Thoracic aorta endothelial cell (primary cell): ENCODE measurements around the gene PCDHB3. TPM values are rescaled to one million over a fixed set of nuclear protein-coding genes. Genes with fewer than 3 reads are reported as not detected.

Experiments used
- total RNA-seq: library from RNA; depleted of rRNA; stranded (reverse); fragments of >200 nt; gene quantifications from 2 replicates; pipeline ENCODE4 v1.2.3, GENCODE V29; 2012

Gene PCDHB3
- total RNA-seq, result 0.14 and 0.27 TPM in 2 replicates

DNA sequence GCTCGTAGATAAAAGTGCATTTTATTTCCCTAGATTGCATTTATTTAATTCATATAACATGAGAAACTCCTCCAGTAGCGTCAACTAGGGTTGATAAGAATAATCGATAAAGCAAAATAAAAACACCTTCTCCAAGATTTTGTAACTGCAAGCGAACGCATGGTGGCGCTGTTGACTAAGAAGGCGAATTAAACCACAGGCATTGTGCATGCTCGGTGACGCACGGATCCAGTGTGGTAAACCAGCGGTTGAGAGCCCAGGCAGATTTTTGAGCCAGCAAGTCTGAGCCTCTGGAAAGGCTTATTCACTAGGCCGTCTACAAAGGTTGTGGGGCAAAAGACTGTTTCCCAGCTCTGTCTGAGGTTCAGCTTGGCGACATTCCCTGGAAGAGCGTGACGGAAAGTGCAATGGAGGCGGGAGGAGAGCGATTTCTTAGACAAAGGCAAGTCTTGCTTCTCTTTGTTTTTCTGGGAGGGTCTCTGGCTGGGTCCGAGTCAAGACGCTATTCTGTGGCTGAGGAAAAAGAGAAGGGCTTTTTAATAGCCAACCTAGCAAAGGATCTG is at the start of gene PCDHB3:
Gene PCDHB3 (plus strand): TSS at position 231 of the 563 bp plus-strand sequence. CDS start 177 bp downstream, at position 408.

GRCh38 chr5:141050622-141051520 is 49.4 kb upstream of the PCDHB3 start, which contains the start of gene PCDHB1:
PCDHB1 (plus strand) TSS chr5:141051374; CDS start chr5:141051471, 97 bp downstream.

GRCh38 chr5:141094481-141095262 is 5.6 kb upstream of the PCDHB3 start, which contains the start of gene PCDHB2:
PCDHB2 (plus strand) TSS chr5:141094615; CDS start chr5:141094791, 176 bp downstream.

GRCh38 chr5:141121563-141121962 is 21.3 kb downstream of the PCDHB3 start, which contains the start of gene PCDHB4:
PCDHB4 (plus strand) TSS chr5:141121818; CDS start chr5:141121999, 181 bp downstream.

GRCh38 chr5:141135030-141135717 is 34.9 kb downstream of the PCDHB3 start, which contains the start of gene PCDHB5:
PCDHB5 (plus strand) TSS chr5:141135206; CDS start chr5:141135435, 229 bp downstream.

DNA sequence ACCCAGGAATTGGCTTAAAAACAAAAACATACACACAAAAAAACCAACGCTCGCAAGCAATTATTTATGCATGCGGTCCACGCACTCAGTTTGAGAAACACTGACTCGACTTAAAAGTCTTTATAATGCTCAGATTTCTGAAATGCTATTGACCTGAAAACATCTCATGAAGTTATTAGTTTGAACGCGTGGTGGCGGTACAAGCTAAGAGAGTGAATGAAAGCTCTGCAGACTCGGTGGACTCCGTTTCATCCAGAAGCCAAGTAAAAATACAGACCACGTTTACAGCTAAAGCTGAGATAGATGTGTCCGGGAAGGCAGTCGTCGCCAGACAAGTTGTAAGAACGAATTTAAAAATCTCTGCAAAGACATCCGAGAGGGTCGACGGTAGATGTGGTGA is 49.5 kb downstream of the PCDHB3 start, which contains the start of gene PCDHB6:
Gene PCDHB6 (plus strand): TSS at position 246 of the 400 bp plus-strand sequence. CDS start 201 bp downstream, outside the sequence.

Other genes starting within 250 kb of the PCDHB3 start
- 0.07 and 0.27 TPM in 2 replicates for gene PCDHA10, start 244.6 kb upstream of the PCDHB3 start, total RNA-seq
- under 0.01 TPM in 1 of 2 replicates, not detected in the other for gene PCDHA11, start 231.5 kb upstream of the PCDHB3 start, total RNA-seq
- under 0.01 TPM in 1 of 2 replicates, not detected in the other for gene PCDHA12, start 225.2 kb upstream of the PCDHB3 start, total RNA-seq
- not detected in 2 replicates for gene PCDHA13, start 218.3 kb upstream of the PCDHB3 start, total RNA-seq
- gene PCDHAC1, start 174.2 kb upstream of the PCDHB3 start, total RNA-seq, result under 0.01 TPM in 1 of 2 replicates, not detected in the other
- 1.8 and 3.3 TPM in 2 replicates for gene PCDHAC2, start 134.0 kb upstream of the PCDHB3 start, total RNA-seq
- not detected in 2 replicates for gene PCDHB1, start 49.1 kb upstream of the PCDHB3 start, total RNA-seq
- 0.66 and 0.72 TPM in 2 replicates for gene PCDHB2, start 5.9 kb upstream of the PCDHB3 start, total RNA-seq
- 0.07 and 0.13 TPM in 2 replicates for gene PCDHB4, start 21.3 kb downstream of the PCDHB3 start, total RNA-seq
- 0.40 and 0.43 TPM in 2 replicates for gene PCDHB5, start 34.7 kb downstream of the PCDHB3 start, total RNA-seq
- 0.07 TPM in 1 of 2 replicates, not detected in the other for gene PCDHB6, start 49.6 kb downstream of the PCDHB3 start, total RNA-seq
- gene PCDHB7, start 72.2 kb downstream of the PCDHB3 start, total RNA-seq, result 0.22 and 0.40 TPM in 2 replicates
- 0.07 and 0.13 TPM in 2 replicates for gene PCDHB8, start 77.3 kb downstream of the PCDHB3 start, total RNA-seq
- 0.07 and 0.13 TPM in 2 replicates for gene PCDHB16, start 81.9 kb downstream of the PCDHB3 start, total RNA-seq
- 0.13 and 0.14 TPM in 2 replicates for gene PCDHB9, start 86.7 kb downstream of the PCDHB3 start, total RNA-seq
- 0.22 and 0.66 TPM in 2 replicates for gene PCDHB10, start 91.9 kb downstream of the PCDHB3 start, total RNA-seq
- gene PCDHB11, start 99.2 kb downstream of the PCDHB3 start, total RNA-seq, result 0.07 and 0.27 TPM in 2 replicates
- gene PCDHB12, start 108.2 kb downstream of the PCDHB3 start, total RNA-seq, result 0.07 and 0.27 TPM in 2 replicates
- 0.22 and 0.66 TPM in 2 replicates for gene PCDHB13, start 113.4 kb downstream of the PCDHB3 start, total RNA-seq
- 0.14 and 0.53 TPM in 2 replicates for gene PCDHB14, start 122.9 kb downstream of the PCDHB3 start, total RNA-seq
- 0.14 and 0.66 TPM in 2 replicates for gene PCDHB15, start 144.9 kb downstream of the PCDHB3 start, total RNA-seq
- 0.27 and 0.50 TPM in 2 replicates for gene SLC25A2, start 203.6 kb downstream of the PCDHB3 start, total RNA-seq
- gene TAF7, start 220.3 kb downstream of the PCDHB3 start, total RNA-seq, result 62.1 and 70.6 TPM in 2 replicates
- gene PCDHGA1, start 230.0 kb downstream of the PCDHB3 start, total RNA-seq, result 0.22 and 0.40 TPM in 2 replicates
- 1.1 and 1.2 TPM in 2 replicates for gene PCDHGA2, start 238.3 kb downstream of the PCDHB3 start, total RNA-seq
- 0.65 and 0.93 TPM in 2 replicates for gene PCDHGA3, start 243.4 kb downstream of the PCDHB3 start, total RNA-seq
- gene PCDHGB1, start 249.6 kb downstream of the PCDHB3 start, total RNA-seq, result 0.50 and 0.66 TPM in 2 replicates